ENCODE data around the gene NSG2. TPM values are rescaled to one million over a fixed set of nuclear protein-coding genes. Genes with fewer than 3 reads are reported as not detected.

NSG2 gene
- total RNA-seq, 1 donor from 2014 or later, result 0.09 TPM

GRCh38 chr5:174020928-174021304 is 24.6 kb upstream of the NSG2 start:
- FAIRE-seq, result no peak
- H3K4me3 ChIP-seq (ENCODE audit: insufficient read depth, low read depth, low read length), result no peak overlapping the region
- H3K27me3 ChIP-seq (ENCODE audit: insufficient read depth, low read length), result no peaks in the 10 kb centered on the region
- no peaks in the 10 kb centered on the region for H3K36me3 ChIP-seq (ENCODE audit: insufficient read depth, low read length)
- H3K36me3 Mint-ChIP-seq (ENCODE audit: low read depth, unreplicated experiment), result peaks cover 1% of the 10 kb centered on the region
- no peaks in the 10 kb centered on the region for H4K20me1 ChIP-seq (ENCODE audit: insufficient read depth, low read length)
- H3K27me3 Mint-ChIP-seq (ENCODE audit: low read depth, unreplicated experiment), result peaks cover 4% of the 10 kb centered on the region
- no peaks in the 10 kb centered on the region for H3K79me2 ChIP-seq (ENCODE audit: insufficient read depth, low read length)
- no peak overlapping the region for H3K4me3 Mint-ChIP-seq (ENCODE audit: unreplicated experiment)
- H3K9me3 ChIP-seq (ENCODE audit: insufficient read depth, low read depth, low read length), result no peaks in the 10 kb centered on the region
- no peak for TF ChIP-seq EZH2 (IDR thresholded peaks at IDR 0.05; ENCODE audit: insufficient read depth, low read length)
- TF ChIP-seq, protein P1, sequence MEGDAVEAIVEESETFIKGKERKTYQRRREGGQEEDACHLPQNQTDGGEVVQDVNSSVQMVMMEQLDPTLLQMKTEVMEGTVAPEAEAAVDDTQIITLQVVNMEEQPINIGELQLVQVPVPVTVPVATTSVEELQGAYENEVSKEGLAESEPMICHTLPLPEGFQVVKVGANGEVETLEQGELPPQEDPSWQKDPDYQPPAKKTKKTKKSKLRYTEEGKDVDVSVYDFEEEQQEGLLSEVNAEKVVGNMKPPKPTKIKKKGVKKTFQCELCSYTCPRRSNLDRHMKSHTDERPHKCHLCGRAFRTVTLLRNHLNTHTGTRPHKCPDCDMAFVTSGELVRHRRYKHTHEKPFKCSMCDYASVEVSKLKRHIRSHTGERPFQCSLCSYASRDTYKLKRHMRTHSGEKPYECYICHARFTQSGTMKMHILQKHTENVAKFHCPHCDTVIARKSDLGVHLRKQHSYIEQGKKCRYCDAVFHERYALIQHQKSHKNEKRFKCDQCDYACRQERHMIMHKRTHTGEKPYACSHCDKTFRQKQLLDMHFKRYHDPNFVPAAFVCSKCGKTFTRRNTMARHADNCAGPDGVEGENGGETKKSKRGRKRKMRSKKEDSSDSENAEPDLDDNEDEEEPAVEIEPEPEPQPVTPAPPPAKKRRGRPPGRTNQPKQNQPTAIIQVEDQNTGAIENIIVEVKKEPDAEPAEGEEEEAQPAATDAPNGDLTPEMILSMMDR (IDR thresholded peaks at IDR 0.05; ENCODE audit: insufficient read depth, low read depth, low read length), result no peak
- no peak overlapping the region for H3K27ac Mint-ChIP-seq (ENCODE audit: unreplicated experiment)
- H3K27ac ChIP-seq (ENCODE audit: low read depth, low read length), result no peak overlapping the region
- no peak overlapping the region for H2AFZ ChIP-seq (ENCODE audit: low read depth, low read length)
- DNase-seq (ENCODE audit: low read depth), result no peak
- H3K4me1 Mint-ChIP-seq (ENCODE audit: low read depth, unreplicated experiment), result no peaks in the 10 kb centered on the region
- no peak overlapping the region for H3K9ac ChIP-seq (ENCODE audit: low read length)
- no peaks in the 10 kb centered on the region for H3K4me1 ChIP-seq (ENCODE audit: insufficient read depth, low read length)
- H3K9me3 Mint-ChIP-seq (ENCODE audit: unreplicated experiment), result peaks cover 3% of the 10 kb centered on the region
- H3K4me2 ChIP-seq (ENCODE audit: low read length), result no peak overlapping the region

- no peak for FAIRE-seq
- no peaks in the 10 kb centered on the region for H3K4me1 Mint-ChIP-seq (ENCODE audit: low read depth, unreplicated experiment)
These were observed 23.0 kb upstream of the NSG2 start for GRCh38 chr5:174022384-174023095.

More at GRCh38 chr5:174022384-174023095, 23.0 kb upstream of the NSG2 start:
- no peaks in the 10 kb centered on the region for H3K9me3 ChIP-seq (ENCODE audit: insufficient read depth, low read depth, low read length)
- no peaks in the 10 kb centered on the region for H3K79me2 ChIP-seq (ENCODE audit: insufficient read depth, low read length)
- TF ChIP-seq EZH2 (IDR thresholded peaks at IDR 0.05; ENCODE audit: insufficient read depth, low read length), result no peak
- TF ChIP-seq, protein P1 (IDR thresholded peaks at IDR 0.05; ENCODE audit: insufficient read depth, low read depth, low read length), result no peak
- Mint-ChIP-seq H3K9me3 (ENCODE audit: unreplicated experiment) (peaks cover 3% of the 10 kb centered on the region), H3K36me3 (ENCODE audit: low read depth, unreplicated experiment) (peaks cover 1% of the 10 kb centered on the region), H3K27me3 (ENCODE audit: low read depth, unreplicated experiment) (peaks cover 8% of the 10 kb centered on the region), H3K4me3 (ENCODE audit: unreplicated experiment) (no peak overlapping the region), H3K27ac (ENCODE audit: unreplicated experiment) (no peak overlapping the region)
- H4K20me1 ChIP-seq (ENCODE audit: insufficient read depth, low read length), result no peaks in the 10 kb centered on the region
- H3K4me1 ChIP-seq (ENCODE audit: insufficient read depth, low read length), result no peaks in the 10 kb centered on the region
- H3K36me3 ChIP-seq (ENCODE audit: insufficient read depth, low read length), result no peaks in the 10 kb centered on the region
- H3K4me2 ChIP-seq (ENCODE audit: low read length), result no peak overlapping the region
- DNase-seq (ENCODE audit: low read depth), result no peak
- H3K4me3 ChIP-seq (ENCODE audit: insufficient read depth, low read depth, low read length), result no peak overlapping the region
- no peak overlapping the region for H3K27ac ChIP-seq (ENCODE audit: low read depth, low read length)
- H2AFZ ChIP-seq (ENCODE audit: low read depth, low read length), result no peak overlapping the region
- no peak overlapping the region for H3K9ac ChIP-seq (ENCODE audit: low read length)
- H3K27me3 ChIP-seq (ENCODE audit: insufficient read depth, low read length), result no peaks in the 10 kb centered on the region

All from astrocyte (in vitro differentiated cells and primary cell).